Mucosa of descending colon (tissue), 3 donors: ENCODE data around the gene FOXL3. TPM values are rescaled to one million over a fixed set of nuclear protein-coding genes. Genes with fewer than 3 reads are reported as not detected.

ENCODE experiments used
- ATAC-seq: fragments of 200-7000 bp; cut with Tn5 transposase; one replicate; pipeline ENCODE4 v1.9.1; 2020; ENCODE audit warnings: mild to moderate bottlenecking, moderate library complexity
- DNase-seq, 3 donors: peaks; one replicate each; pipeline ENCODE4 v3.0.0-alpha.2; 2020
- H3K36me3 ChIP-seq: fragments of 200-600 bp; one replicate; pipeline ENCODE4 v1.8.0; 2021; ENCODE audit warnings: low read depth, mild to moderate bottlenecking
- H3K4me1 ChIP-seq: fragments of 200-600 bp; one replicate; pipeline ENCODE4 v1.8.0; 2021; ENCODE audit warnings: low read depth, mild to moderate bottlenecking
- H3K4me3 ChIP-seq: fragments of 200-600 bp; one replicate; pipeline ENCODE4 v1.8.0; 2021; ENCODE audit warnings: mild to moderate bottlenecking
- H3K9me3 ChIP-seq: fragments of 200-600 bp; one replicate; pipeline ENCODE4 v1.8.0; 2021; ENCODE audit warnings: mild to moderate bottlenecking
- intact Hi-C, 2 donors: fragments of 100-400 bp; cut with DNase I in 1 of 2; cut with micrococcal nuclease in 1 of 2; formaldehyde crosslinking; loops; one replicate each; pipeline versions ENCODE4 v1.11.0 to v1.11.1; 2022; cut with DNase I, micrococcal nuclease
- total RNA-seq, 3 donors: library from RNA; stranded (reverse); fragmentation: NEBNext Ultra II Directional in 2 of 3; extraction: Animal tissue kit (Norgen Biotek cat#: 25700) in 2 of 3; gene quantifications; one replicate each; pipeline versions ENCODE4 v1.2.1 to v1.2.4, GENCODE V29; 2021 to 2023
- TF ChIP-seq, protein P1 (sequence below): fragments of 200-600 bp; IDR thresholded peaks from one replicate; pipeline ENCODE4 v1.8.0; 2022; ENCODE audit warnings: antibody characterized with exemption, mild to moderate bottlenecking
- donor health status: DM: no; HTN: no; CAD: no; lungs with moderate emphysema.
- donor health status: DM: no; HTN: no; CAD: no.
- donor health status: DM: no; HTN: yes; CAD: no.

The FOXL3 gene
- total RNA-seq, 3 donors from 2014 or later: 0.43 TPM; not detected in 2

DNA sequence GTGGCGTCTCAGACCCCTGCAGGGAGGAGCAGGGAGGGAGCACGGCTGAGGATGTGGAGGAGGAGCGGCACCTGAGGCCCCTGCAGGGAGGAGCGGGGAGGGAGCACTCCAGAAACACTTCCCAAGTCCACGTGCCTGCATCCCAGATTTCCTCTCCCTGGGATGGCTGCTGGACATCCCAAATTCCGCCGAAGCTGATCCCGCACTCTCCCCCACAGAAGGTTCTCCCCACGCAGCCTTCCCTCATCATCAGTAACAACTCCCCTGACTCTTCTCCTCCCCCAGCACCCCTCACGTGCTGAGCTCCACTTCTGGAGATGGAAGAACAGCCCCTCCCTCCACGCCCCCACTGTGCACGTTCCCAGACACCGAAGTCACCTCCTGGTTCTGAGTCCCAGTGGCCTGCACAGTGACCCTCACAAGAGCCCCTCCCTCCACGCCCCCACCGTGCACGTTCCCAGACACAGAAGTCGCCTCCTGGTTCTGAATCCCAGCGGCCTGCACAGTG is 17.8 kb upstream of the FOXL3 start:
- ATAC-seq (no peak), DNase-seq (peak in 2 of 3 donors; percentile 22 to 37)
- Histone ChIP-seq H3K9me3 (peaks cover 2% of the 10 kb centered on the region), H3K36me3 (no peaks in the 10 kb centered on the region), H3K4me1 (no peaks in the 10 kb centered on the region), H3K4me3 (no peak overlapping the region)
- intact Hi-C loops: no loop called here
- TF ChIP-seq, protein P1, sequence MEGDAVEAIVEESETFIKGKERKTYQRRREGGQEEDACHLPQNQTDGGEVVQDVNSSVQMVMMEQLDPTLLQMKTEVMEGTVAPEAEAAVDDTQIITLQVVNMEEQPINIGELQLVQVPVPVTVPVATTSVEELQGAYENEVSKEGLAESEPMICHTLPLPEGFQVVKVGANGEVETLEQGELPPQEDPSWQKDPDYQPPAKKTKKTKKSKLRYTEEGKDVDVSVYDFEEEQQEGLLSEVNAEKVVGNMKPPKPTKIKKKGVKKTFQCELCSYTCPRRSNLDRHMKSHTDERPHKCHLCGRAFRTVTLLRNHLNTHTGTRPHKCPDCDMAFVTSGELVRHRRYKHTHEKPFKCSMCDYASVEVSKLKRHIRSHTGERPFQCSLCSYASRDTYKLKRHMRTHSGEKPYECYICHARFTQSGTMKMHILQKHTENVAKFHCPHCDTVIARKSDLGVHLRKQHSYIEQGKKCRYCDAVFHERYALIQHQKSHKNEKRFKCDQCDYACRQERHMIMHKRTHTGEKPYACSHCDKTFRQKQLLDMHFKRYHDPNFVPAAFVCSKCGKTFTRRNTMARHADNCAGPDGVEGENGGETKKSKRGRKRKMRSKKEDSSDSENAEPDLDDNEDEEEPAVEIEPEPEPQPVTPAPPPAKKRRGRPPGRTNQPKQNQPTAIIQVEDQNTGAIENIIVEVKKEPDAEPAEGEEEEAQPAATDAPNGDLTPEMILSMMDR: no peak

GRCh38 chr7:272631-273030 is 17.3 kb upstream of the FOXL3 start:
- Histone ChIP-seq H3K36me3 (no peaks in the 10 kb centered on the region), H3K4me3 (no peak overlapping the region), H3K9me3 (peaks cover 2% of the 10 kb centered on the region), H3K4me1 (no peaks in the 10 kb centered on the region)
- ATAC-seq (no peak), DNase-seq (peak in 1 of 3 donors; percentile 38)
- intact Hi-C loops: no loop called here
- TF ChIP-seq, protein P1: no peak

GRCh38 chr7:273327-273726 is 16.6 kb upstream of the FOXL3 start:
- H3K9me3 ChIP-seq: peaks cover 2% of the 10 kb centered on the region
- peak in 1 of 3 donors; percentile 11 for DNase-seq
- no peak for ATAC-seq

GRCh38 chr7:274266-274665 is 15.7 kb upstream of the FOXL3 start:
- intact Hi-C loops: no loop called here
- H3K4me3 ChIP-seq: no peak overlapping the region
- H3K4me1 ChIP-seq: no peaks in the 10 kb centered on the region
- TF ChIP-seq, protein P1: no peak
- no peak for ATAC-seq
- no peak for DNase-seq
- H3K9me3 ChIP-seq: peaks cover 2% of the 10 kb centered on the region
- no peaks in the 10 kb centered on the region for H3K36me3 ChIP-seq

More at GRCh38 chr7:273327-273726, 16.6 kb upstream of the FOXL3 start:
- Histone ChIP-seq H3K36me3 (no peaks in the 10 kb centered on the region), H3K4me3 (no peak overlapping the region), H3K4me1 (no peaks in the 10 kb centered on the region)
- intact Hi-C loops: no loop called here
- TF ChIP-seq, protein P1: no peak

GRCh38 chr7:276230-276835 is 13.6 kb upstream of the FOXL3 start:
- H3K9me3 ChIP-seq: peaks cover 2% of the 10 kb centered on the region
- ATAC-seq (no peak), DNase-seq (peak in 2 of 3 donors; percentile 18 to 19)
- TF ChIP-seq, protein P1: no peak
- H3K4me1 ChIP-seq: no peaks in the 10 kb centered on the region
- H3K36me3 ChIP-seq: no peaks in the 10 kb centered on the region
- intact Hi-C loops: no loop called here
- H3K4me3 ChIP-seq: no peak overlapping the region
